Naive thymus-derived CD4-positive, alpha-beta T cell (primary cell): Measurements from ENCODE around the gene FAT1. TPM values are rescaled to one million over a fixed set of nuclear protein-coding genes. Genes with fewer than 3 reads are reported as not detected.

Experiments
- ATAC-seq: fragments of 150-1000 bp; cut with Tn5 transposase; 2 replicates; pipeline ENCODE4 v1.10.0; 2021; ENCODE audit warnings: mild to moderate bottlenecking, moderate library complexity
- CTCF ChIA-PET: fragments of 350-600 bp; sonication (Branson Sonifier 250); formaldehyde crosslinking; loops from one replicate; lab custom pipeline; 2021; ENCODE audit warnings: antibody characterized with exemption; lab: Charles Lee
- POLR2A ChIA-PET: fragments of 350-600 bp; sonication (Branson Sonifier 250); formaldehyde crosslinking; loops from one replicate; lab custom pipeline; 2021; ENCODE audit warnings: antibody characterized with exemption, inconsistent platforms; lab: Charles Lee
- DNase-seq, 9 donors: peaks; one replicate each; pipeline versions ENCODE4 v3.0.0 to v3.0.0-alpha.2; 2020 to 2022; ENCODE audit warnings: mixed read lengths in 1 of 9
- H3K27ac ChIP-seq: one replicate; pipeline ENCODE4 v1.7.0; 2013; ENCODE audit warnings: mild to moderate bottlenecking, low read depth, low read length, moderate library complexity
- H3K27me3 ChIP-seq, 2 donors: one replicate each; pipeline ENCODE4 v1.7.0; 2013; ENCODE audit warnings: low read length in 2 of 2, mild to moderate bottlenecking in 2 of 2, moderate library complexity in 2 of 2; ENCODE audit not compliant: control insufficient read depth in 2 of 2, insufficient read depth in 2 of 2
- H3K36me3 ChIP-seq, 3 experiments: 1 replicate in 2 of 3; 2 replicates in 1 of 3; pipeline ENCODE4 v1.7.0; 2013; ENCODE audit warnings: low read length in 3 of 3, mild to moderate bottlenecking in 3 of 3, moderate library complexity in 1 of 3; ENCODE audit not compliant: insufficient read depth in 3 of 3, control insufficient read depth in 2 of 3
- H3K4me1 ChIP-seq, 2 donors: one replicate each; pipeline ENCODE4 v1.7.0; 2013; ENCODE audit warnings: low read length in 2 of 2, mild to moderate bottlenecking in 2 of 2, moderate library complexity in 1 of 2; ENCODE audit not compliant: control insufficient read depth in 2 of 2, insufficient read depth in 2 of 2
- H3K4me3 ChIP-seq: 2 replicates; pipeline ENCODE4 v1.7.0; 2013; ENCODE audit warnings: mild to moderate bottlenecking, low read length
- H3K9me3 ChIP-seq, 3 experiments: 1 replicate in 2 of 3; 2 replicates in 1 of 3; pipeline ENCODE4 v1.7.0; 2013; ENCODE audit warnings: low read length in 3 of 3; ENCODE audit not compliant: control insufficient read depth in 2 of 3
- H3K27ac Mint-ChIP-seq, 9 donors: one replicate each; pipeline ENCODE4 v1.8.0; 2020 to 2022; ENCODE audit warnings: mixed read lengths in 9 of 9, mild to moderate bottlenecking in 8 of 9, moderate library complexity in 5 of 9, inconsistent platforms in 2 of 9
- H3K27me3 Mint-ChIP-seq, 5 donors: one replicate each; pipeline ENCODE4 v1.8.0; 2021 to 2022; ENCODE audit warnings: mixed read lengths in 5 of 5, mild to moderate bottlenecking in 1 of 5
- H3K36me3 Mint-ChIP-seq, 5 donors: one replicate each; pipeline ENCODE4 v1.8.0; 2020 to 2022; ENCODE audit warnings: mixed read lengths in 5 of 5, mild to moderate bottlenecking in 3 of 5, inconsistent platforms in 1 of 5
- H3K4me1 Mint-ChIP-seq, 7 donors: one replicate each; pipeline ENCODE4 v1.8.0; 2020 to 2022; ENCODE audit warnings: mixed read lengths in 7 of 7, mild to moderate bottlenecking in 3 of 7, inconsistent platforms in 1 of 7
- H3K4me3 Mint-ChIP-seq, 10 donors: one replicate each; pipeline ENCODE4 v1.8.0; 2020 to 2022; ENCODE audit warnings: mild to moderate bottlenecking in 10 of 10, mixed read lengths in 10 of 10, moderate library complexity in 6 of 10, inconsistent platforms in 2 of 10
- H3K9me3 Mint-ChIP-seq, 11 donors: one replicate each; pipeline ENCODE4 v1.8.0; 2020 to 2022; ENCODE audit warnings: mixed read lengths in 11 of 11, mild to moderate bottlenecking in 4 of 11, inconsistent platforms in 1 of 11, moderate library complexity in 1 of 11
- intact Hi-C, 2 donors: fragments of 100-400 bp; cut with micrococcal nuclease; formaldehyde crosslinking; loops; one replicate each; pipeline ENCODE4 v1.15.1; 2023
- polyA plus RNA-seq, 2 donors: library from polyadenylated mRNA; unstranded; fragments of 300-500 nt; fragmentation: Illumina TruSeq; gene quantifications; one replicate each; pipeline ENCODE4 v1.2.3, GENCODE V29; 2021
- total RNA-seq, 6 experiments: library from RNA in 5 of 6; stranded (reverse) in 5 of 6; gene quantifications; 1 replicate in 5 of 6; 2 replicates in 1 of 6; pipeline ENCODE4 v1.2.3 and lab custom pipeline; 2021 to 2026

FAT1 gene
- total and polyA plus RNA-seq, 7 experiments from 2014 or later: 0.05 TPM; not detected in 6

- ChIA-PET CTCF (no interaction called here), POLR2A (no interaction called here)
- ATAC-seq: no peak
- Mint-ChIP-seq H3K27me3 (peaks cover 0 to 16% (median 4%) of the 10 kb centered on the region in 5 donors), H3K36me3 (no peaks in the 10 kb centered on the region), H3K4me3 (no peak overlapping the region), H3K9me3 (peaks cover 0 to 11% (median 2%) of the 10 kb centered on the region in 11 donors), H3K4me1 (no peaks in the 10 kb centered on the region), H3K27ac (no peak overlapping the region)
- H3K27ac ChIP-seq: no peak overlapping the region
- DNase-seq: no peak
- H3K9me3 ChIP-seq: no peaks in the 10 kb centered on the region
- intact Hi-C loops: no loop called here
- no peaks in the 10 kb centered on the region for H3K4me1 ChIP-seq
- no peaks in the 10 kb centered on the region for H3K27me3 ChIP-seq
- H3K4me3 ChIP-seq: no peak overlapping the region
- no peaks in the 10 kb centered on the region for H3K36me3 ChIP-seq
Measured at GRCh38 chr4:186651624-186652023, 72.0 kb downstream of the FAT1 start.

- no peaks in the 10 kb centered on the region for H3K36me3 Mint-ChIP-seq
- Histone ChIP-seq H3K27ac (no peak overlapping the region), H3K27me3 (no peaks in the 10 kb centered on the region), H3K4me1 (no peaks in the 10 kb centered on the region), H3K36me3 (no peaks in the 10 kb centered on the region), H3K9me3 (no peaks in the 10 kb centered on the region), H3K4me3 (no peak overlapping the region)
- intact Hi-C loops: no loop called here
- no peak for ATAC-seq
- H3K27ac Mint-ChIP-seq: no peak overlapping the region
- CTCF ChIA-PET: interaction anchor here (0.7 kb wide), 1 partner anchor 32 kb away, joined by 3 read pairs; no protein-coding TSS in a partner anchor
- POLR2A ChIA-PET: no interaction called here
- peaks cover 0 to 16% (median 4%) of the 10 kb centered on the region in 5 donors for H3K27me3 Mint-ChIP-seq
- H3K9me3 Mint-ChIP-seq: peaks cover 0 to 11% (median 2%) of the 10 kb centered on the region in 11 donors
- no peaks in the 10 kb centered on the region for H3K4me1 Mint-ChIP-seq
- no peak for DNase-seq
- no peak overlapping the region for H3K4me3 Mint-ChIP-seq
Measured at GRCh38 chr4:186651181-186651603, 72.5 kb downstream of the FAT1 start.

- Mint-ChIP-seq H3K4me3 (no peak overlapping the region), H3K36me3 (no peaks in the 10 kb centered on the region), H3K4me1 (no peaks in the 10 kb centered on the region), H3K27me3 (peaks cover 0 to 12% (median 4%) of the 10 kb centered on the region in 5 donors), H3K9me3 (peaks cover 0 to 16% (median 2%) of the 10 kb centered on the region in 11 donors), H3K27ac (no peak overlapping the region)
- POLR2A ChIA-PET: no interaction called here
- CTCF ChIA-PET: interaction anchor here (0.7 kb wide), 1 partner anchor 33 kb away, joined by 3 read pairs; no protein-coding TSS in a partner anchor
- Histone ChIP-seq H3K4me1 (no peaks in the 10 kb centered on the region), H3K4me3 (no peak overlapping the region), H3K36me3 (no peaks in the 10 kb centered on the region), H3K9me3 (no peaks in the 10 kb centered on the region), H3K27me3 (no peaks in the 10 kb centered on the region), H3K27ac (no peak overlapping the region)
- DNase-seq: no peak
- intact Hi-C loops: no loop called here
- no peak for ATAC-seq
Measured at GRCh38 chr4:186650401-186651180, 73.1 kb downstream of the FAT1 start.

DNA sequence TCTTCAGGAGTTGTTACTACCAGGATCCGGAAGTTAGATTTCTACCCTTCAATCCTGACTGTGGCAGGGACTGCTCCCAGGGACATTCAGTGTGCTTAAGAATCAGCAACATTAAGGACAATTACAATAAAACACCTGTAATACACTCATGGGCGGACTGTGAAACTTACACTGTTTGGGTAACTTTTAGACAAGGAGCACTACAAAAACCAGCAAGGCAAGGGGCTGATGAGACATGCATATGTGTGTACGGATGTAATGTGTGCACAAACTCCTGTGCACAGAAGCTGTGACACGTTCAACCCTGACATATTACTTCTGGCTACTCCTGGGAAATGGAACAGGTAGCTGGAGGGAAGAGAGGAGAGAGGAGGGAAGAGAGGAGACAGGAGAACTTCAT lies 75.8 kb downstream of the FAT1 start:
- H3K36me3 ChIP-seq: no peaks in the 10 kb centered on the region
- H3K4me1 ChIP-seq: no peaks in the 10 kb centered on the region
- Mint-ChIP-seq H3K27ac (no peak overlapping the region), H3K4me3 (no peak overlapping the region), H3K36me3 (no peaks in the 10 kb centered on the region), H3K27me3 (peaks cover 0 to 17% (median 4%) of the 10 kb centered on the region in 5 donors), H3K9me3 (peaks cover 0 to 11% (median 2%) of the 10 kb centered on the region in 11 donors), H3K4me1 (no peaks in the 10 kb centered on the region)
- DNase-seq: no peak
- no peaks in the 10 kb centered on the region for H3K27me3 ChIP-seq
- ATAC-seq: no peak
- H3K9me3 ChIP-seq: no peaks in the 10 kb centered on the region
- POLR2A ChIA-PET: no interaction called here
- H3K4me3 ChIP-seq: no peak overlapping the region
- no peak overlapping the region for H3K27ac ChIP-seq
- intact Hi-C loops: no loop called here
- CTCF ChIA-PET: no interaction called here

DNA sequence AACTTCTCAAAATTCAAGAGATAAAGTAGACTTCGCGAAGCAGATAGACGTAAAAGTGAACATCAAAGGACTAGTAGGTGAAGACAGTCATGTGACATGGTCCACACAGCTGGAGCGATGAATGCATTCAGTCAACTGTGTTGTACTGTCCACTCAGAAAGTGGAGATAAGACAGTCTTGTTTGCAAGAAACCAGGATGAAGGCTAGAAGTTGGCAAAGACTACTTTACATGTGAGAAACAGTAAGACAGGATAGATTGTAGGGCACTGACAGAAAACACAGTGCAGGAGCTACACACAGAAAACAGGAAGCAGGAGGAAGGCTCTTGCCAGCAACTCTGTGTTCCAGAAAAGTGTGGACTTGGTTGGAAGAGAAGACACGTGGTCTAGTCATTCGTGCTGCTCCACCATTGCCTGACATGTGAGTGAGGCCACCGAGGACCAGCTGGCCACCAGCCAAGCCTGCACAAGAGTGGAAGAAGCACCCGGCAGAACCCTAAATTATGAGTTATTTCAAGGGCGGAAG lies 78.9 kb downstream of the FAT1 start:
- intact Hi-C loops: no loop called here
- no peak overlapping the region for H3K4me3 Mint-ChIP-seq
- no peak overlapping the region for H3K4me3 ChIP-seq
- ChIA-PET POLR2A (no interaction called here), CTCF (no interaction called here)
- H3K36me3 ChIP-seq: no peaks in the 10 kb centered on the region
- H3K4me1 Mint-ChIP-seq: no peaks in the 10 kb centered on the region
- no peaks in the 10 kb centered on the region for H3K36me3 Mint-ChIP-seq
- no peak for DNase-seq
- peaks cover 0 to 7% (median 2%) of the 10 kb centered on the region in 11 donors for H3K9me3 Mint-ChIP-seq
- no peak overlapping the region for H3K27ac ChIP-seq
- ATAC-seq: no peak
- H3K9me3 ChIP-seq: no peaks in the 10 kb centered on the region
- H3K27me3 ChIP-seq: no peaks in the 10 kb centered on the region
- no peaks in the 10 kb centered on the region for H3K4me1 ChIP-seq
- peaks cover 0 to 12% (median 0%) of the 10 kb centered on the region in 5 donors for H3K27me3 Mint-ChIP-seq
- H3K27ac Mint-ChIP-seq: no peak overlapping the region

GRCh38 chr4:186644311-186644638 lies 79.4 kb downstream of the FAT1 start:
- Mint-ChIP-seq H3K4me1 (no peaks in the 10 kb centered on the region), H3K4me3 (no peak overlapping the region), H3K27ac (no peak overlapping the region), H3K9me3 (peaks cover 0 to 7% (median 2%) of the 10 kb centered on the region in 11 donors), H3K27me3 (peaks cover 0 to 12% (median 0%) of the 10 kb centered on the region in 5 donors), H3K36me3 (no peaks in the 10 kb centered on the region)
- ChIA-PET CTCF (no interaction called here), POLR2A (no interaction called here)
- no peak for DNase-seq
- ATAC-seq: no peak
- Histone ChIP-seq H3K27me3 (no peaks in the 10 kb centered on the region), H3K27ac (no peak overlapping the region), H3K36me3 (no peaks in the 10 kb centered on the region), H3K4me3 (no peak overlapping the region), H3K9me3 (no peaks in the 10 kb centered on the region), H3K4me1 (no peaks in the 10 kb centered on the region)
- intact Hi-C loops: no loop called here
